GM12878 (cell line): Measurements from ENCODE around the gene FNDC3B.

Experiments used
- BACH1 ChIP-seq: fragments of 450-650 bp; IDR thresholded peaks from 2 replicates; pipeline ENCODE4 v1.6.1; 2017; ENCODE audit warnings: mild to moderate bottlenecking, borderline replicate concordance
- CTCF ChIP-seq, 3 experiments: IDR thresholded peaks in 2 of 3; conservative IDR thresholded peaks in 1 of 3; 2 replicates each; pipeline ENCODE4 v1.5.1; 2011; ENCODE audit warnings: low read depth in 3 of 3, low read length in 3 of 3, mild to moderate bottlenecking in 3 of 3, control low read depth in 2 of 3, moderate library complexity in 2 of 3, inconsistent platforms in 1 of 3, mixed read lengths in 1 of 3; ENCODE audit not compliant: control insufficient read depth in 2 of 3, insufficient read depth in 1 of 3; ENCODE audit errors: extremely low read depth in 1 of 3
- FOXK2 ChIP-seq: fragments of 450-650 bp; IDR thresholded peaks from 2 replicates; pipeline ENCODE4 v1.6.1; 2017; ENCODE audit warnings: mild to moderate bottlenecking, moderate library complexity
- GABPA ChIP-seq: IDR thresholded peaks from 2 replicates; pipeline ENCODE4 v1.6.1; 2014; ENCODE audit warnings: antibody characterized with exemption, low read depth, mild to moderate bottlenecking, inconsistent platforms
- NR2C1 ChIP-seq: fragments of 450-650 bp; IDR thresholded peaks from 2 replicates; pipeline ENCODE4 v1.6.1; 2017; ENCODE audit warnings: antibody characterized with exemption, mild to moderate bottlenecking, moderate library complexity
- REST ChIP-seq: IDR thresholded peaks from 2 replicates; pipeline ENCODE4 v1.6.1; 2012; ENCODE audit warnings: mild to moderate bottlenecking, low read depth, low read length
- SUZ12 ChIP-seq: fragments of 200-600 bp; sonication (generic); IDR thresholded peaks from one replicate; pipeline ENCODE4 v1.6.1; 2018; ENCODE audit warnings: antibody characterized with exemption, mild to moderate bottlenecking; ENCODE audit not compliant: unreplicated experiment
- YY1 ChIP-seq: IDR thresholded peaks from 2 replicates; pipeline ENCODE4 v1.6.1; 2011; ENCODE audit warnings: low read depth, mild to moderate bottlenecking, low read length

- no peak for TF ChIP-seq BACH1
- TF ChIP-seq CTCF (IDR thresholded peaks at IDR 0.05 in 2 of 3, conservative IDR thresholded peaks at IDR 0.05 in 1 of 3; ENCODE audit: control insufficient read depth in 2 of 3, extremely low read depth in 1 of 3, insufficient read depth in 1 of 3, low read depth in 3 of 3, low read length in 3 of 3), result no peak
- TF ChIP-seq YY1, result no peak
- TF ChIP-seq GABPA, result no peak
- TF ChIP-seq REST, result no peak
- TF ChIP-seq FOXK2, result no peak
- TF ChIP-seq NR2C1, result no peak
- no peak for TF ChIP-seq SUZ12
Observed at GRCh38 chr3:172047567-172048115, 8.3 kb downstream of the FNDC3B start.
